ENCODE data around the gene TNFRSF19. TPM values are rescaled to one million over a fixed set of nuclear protein-coding genes. Genes with fewer than 3 reads are reported as not detected.

TNFRSF19 gene
- total RNA-seq, 2 donors from 2014 or later, result 5.4 to 6.9 TPM

- ATAC-seq (no peak), DNase-seq (peak in 2 of 4 donors; percentile 34 to 49)
- Histone ChIP-seq H3K36me3 (replicated peaks in 1 of 2; ENCODE audit: insufficient read depth in 1 of 2, low read depth in 2 of 2) (no peaks in the 10 kb centered on the region), H3K4me1 (peaks cover 10% of the 10 kb centered on the region), H3K4me3 (no peak overlapping the region), H3K9me3 (no peaks in the 10 kb centered on the region), H3K27me3 (no peaks in the 10 kb centered on the region), H3K27ac (no peak overlapping the region)
- 45 to 49% methylated on average over 4 of the region's 4 CpGs for WGBS, 2 donors
- intact Hi-C loops (cut with DNase I), result no loop called here
- TF ChIP-seq POLR2A (IDR thresholded peaks at IDR 0.05), result no peak
Observed at GRCh38 chr13:23656637-23657371, 86.6 kb downstream of the TNFRSF19 start.

GRCh38 chr13:23658929-23659541 lies 88.8 kb downstream of the TNFRSF19 start:
- TF ChIP-seq POLR2A (IDR thresholded peaks at IDR 0.05) (no peak), CTCF (IDR thresholded peaks at IDR 0.05) (no peak)
- no peaks in the 10 kb centered on the region for H3K27me3 ChIP-seq
- WGBS, 2 donors, result 81 to 85% methylated on average over 15 of the region's 15 CpGs
- H3K27ac ChIP-seq, result no peak overlapping the region
- ATAC-seq (no peak), DNase-seq (no peak)
- H3K9me3 ChIP-seq, result no peaks in the 10 kb centered on the region
- no peak overlapping the region for H3K4me3 ChIP-seq
- intact Hi-C loops (cut with DNase I), result no loop called here
- peaks cover 10% of the 10 kb centered on the region for H3K4me1 ChIP-seq
- H3K36me3 ChIP-seq (replicated peaks in 1 of 2; ENCODE audit: insufficient read depth in 1 of 2, low read depth in 2 of 2), result no peaks in the 10 kb centered on the region

- no peak overlapping the region for H3K27ac ChIP-seq
- DNase-seq, result no peak
- H3K36me3 ChIP-seq (replicated peaks in 1 of 2; ENCODE audit: insufficient read depth in 1 of 2, low read depth in 2 of 2), result no peaks in the 10 kb centered on the region
- 82 to 83% methylated on average over 9 of the region's 9 CpGs for WGBS, 2 donors
- no peak overlapping the region for H3K4me3 ChIP-seq
- ATAC-seq, result no peak
- peaks cover 5% of the 10 kb centered on the region for H3K4me1 ChIP-seq
- H3K27me3 ChIP-seq, result no peaks in the 10 kb centered on the region
- intact Hi-C loops (cut with DNase I), result no loop called here
- no peaks in the 10 kb centered on the region for H3K9me3 ChIP-seq
- TF ChIP-seq CTCF (IDR thresholded peaks at IDR 0.05), result no peak
- no peak for TF ChIP-seq POLR2A (IDR thresholded peaks at IDR 0.05)
Observed at GRCh38 chr13:23660249-23660648, 90.0 kb downstream of the TNFRSF19 start.

DNA sequence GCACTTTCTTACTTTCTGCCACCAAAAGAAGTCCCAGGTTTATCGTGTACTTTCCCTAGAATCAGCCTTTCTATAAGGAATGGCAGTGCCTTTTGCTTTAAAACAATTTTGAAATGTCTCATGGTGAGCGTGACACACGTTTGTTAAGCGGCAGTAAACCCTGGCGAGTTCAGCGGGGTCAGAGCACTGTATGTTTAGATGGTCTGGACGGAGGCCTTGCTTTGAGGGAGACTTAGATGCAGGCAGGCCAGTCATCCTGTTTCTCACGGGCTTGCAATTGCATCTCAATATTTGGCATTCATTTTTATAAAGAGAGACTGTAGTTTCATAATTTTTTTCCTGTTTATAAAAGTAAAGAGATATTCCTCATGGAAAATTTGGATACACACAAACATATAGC lies 96.4 kb downstream of the TNFRSF19 start:
- WGBS, 2 donors, result 81 to 84% methylated on average over 8 of the region's 8 CpGs
- H3K4me1 ChIP-seq, result no peaks in the 10 kb centered on the region
- no peak for DNase-seq
- H3K4me3 ChIP-seq, result no peak overlapping the region
- H3K9me3 ChIP-seq, result no peaks in the 10 kb centered on the region
- no peak for ATAC-seq
- no peak overlapping the region for H3K27ac ChIP-seq
- H3K36me3 ChIP-seq (replicated peaks in 1 of 2; ENCODE audit: insufficient read depth in 1 of 2, low read depth in 2 of 2), result no peaks in the 10 kb centered on the region
- TF ChIP-seq CTCF (IDR thresholded peaks at IDR 0.05) (no peak), POLR2A (IDR thresholded peaks at IDR 0.05) (no peak)
- intact Hi-C loops (cut with DNase I), result no loop called here
- H3K27me3 ChIP-seq, result no peaks in the 10 kb centered on the region

GRCh38 chr13:23667750-23668149 lies 97.5 kb downstream of the TNFRSF19 start:
- Histone ChIP-seq H3K4me3 (no peak overlapping the region), H3K4me1 (no peaks in the 10 kb centered on the region), H3K27ac (no peak overlapping the region), H3K9me3 (no peaks in the 10 kb centered on the region), H3K36me3 (replicated peaks in 1 of 2; ENCODE audit: insufficient read depth in 1 of 2, low read depth in 2 of 2) (no peaks in the 10 kb centered on the region), H3K27me3 (no peaks in the 10 kb centered on the region)
- DNase-seq, result no peak
- WGBS, 2 donors, result 85 to 93% methylated on average over 6 of the region's 6 CpGs
- no peak for ATAC-seq
- TF ChIP-seq CTCF (IDR thresholded peaks at IDR 0.05) (no peak), POLR2A (IDR thresholded peaks at IDR 0.05) (no peak)
- intact Hi-C loops (cut with DNase I), result no loop called here

Data from body of pancreas (tissue), 4 donors.